GM23338 (cell line): ENCODE data around the gene TSPAN4. TPM values are rescaled to one million over a fixed set of nuclear protein-coding genes. Genes with fewer than 3 reads are reported as not detected.

ENCODE experiments used
- ATAC-seq: fragments of 200-7000 bp; cut with Tn5 transposase; 3 replicates; pipeline ENCODE4 v1.9.1; 2020
- DNase-seq: peaks from one replicate; pipeline ENCODE4 v3.0.0-alpha.2; 2015; ENCODE audit warnings: low spot score
- H2AFZ ChIP-seq: fragments of 200-600 bp; sonication (generic); 2 replicates; pipeline ENCODE4 v1.8.0; 2016; ENCODE audit warnings: antibody characterized with exemption, mild to moderate bottlenecking, moderate library complexity
- H3F3A ChIP-seq: fragments of 200-600 bp; sonication (generic); replicated peaks from 2 replicates; pipeline ENCODE4 v1.8.0; 2017; ENCODE audit warnings: antibody characterized with exemption, mixed run types, low read depth
- H3K27ac ChIP-seq: fragments of 200-600 bp; sonication (generic); 2 replicates; pipeline ENCODE4 v1.6.1; 2016; ENCODE audit warnings: low read depth
- H3K27me3 ChIP-seq: fragments of 200-600 bp; sonication (generic); 2 replicates; pipeline ENCODE4 v1.8.0; 2016; ENCODE audit warnings: mild to moderate bottlenecking, mixed run types, moderate library complexity; ENCODE audit not compliant: insufficient read depth
- H3K36me3 ChIP-seq: fragments of 200-600 bp; sonication (generic); 2 replicates; pipeline ENCODE4 v1.8.0; 2016; ENCODE audit warnings: mild to moderate bottlenecking; ENCODE audit not compliant: insufficient read depth
- H3K4me1 ChIP-seq: fragments of 200-600 bp; sonication (generic); 2 replicates; pipeline ENCODE4 v1.8.0; 2016; ENCODE audit warnings: mild to moderate bottlenecking, moderate library complexity; ENCODE audit not compliant: insufficient read depth
- H3K4me2 ChIP-seq: fragments of 200-600 bp; sonication (generic); 2 replicates; pipeline ENCODE4 v1.7.1; 2017; ENCODE audit warnings: mixed run types
- H3K4me3 ChIP-seq: fragments of 200-600 bp; sonication (generic); 2 replicates; pipeline ENCODE4 v1.6.1; 2016; ENCODE audit warnings: mixed run types
- H3K79me2 ChIP-seq: fragments of 200-600 bp; sonication (generic); replicated peaks from 2 replicates; pipeline ENCODE4 v1.8.0; 2017; ENCODE audit warnings: mild to moderate bottlenecking; ENCODE audit not compliant: insufficient read depth
- H3K9me2 ChIP-seq: fragments of 200-600 bp; sonication (generic); 2 replicates; pipeline ENCODE4 v1.8.0; 2017; ENCODE audit not compliant: insufficient read depth
- H4K20me1 ChIP-seq: fragments of 200-600 bp; sonication (generic); replicated peaks from 2 replicates; pipeline ENCODE4 v1.8.0; 2017; ENCODE audit warnings: mild to moderate bottlenecking; ENCODE audit not compliant: insufficient read depth
- H3K27ac Mint-ChIP-seq: 2 replicates; pipeline ENCODE4 v1.8.0; 2020; ENCODE audit warnings: inconsistent platforms, mild to moderate bottlenecking, moderate library complexity, mixed read lengths
- H3K27me3 Mint-ChIP-seq: 3 replicates; pipeline ENCODE4 v1.8.0; 2022; ENCODE audit warnings: low read depth, mild to moderate bottlenecking, moderate library complexity, mixed read lengths, inconsistent platforms; ENCODE audit not compliant: insufficient read depth, poor library complexity
- H3K36me3 Mint-ChIP-seq: 3 replicates; pipeline ENCODE4 v1.8.0; 2021; ENCODE audit warnings: low read depth, mild to moderate bottlenecking, inconsistent platforms, moderate library complexity, mixed read lengths
- H3K4me1 Mint-ChIP-seq: 3 replicates; pipeline ENCODE4 v1.8.0; 2020; ENCODE audit warnings: mild to moderate bottlenecking, inconsistent platforms, mixed read lengths
- H3K4me3 Mint-ChIP-seq: 3 replicates; pipeline ENCODE4 v1.8.0; 2021; ENCODE audit warnings: moderate library complexity, mild to moderate bottlenecking, inconsistent platforms, mixed read lengths
- H3K9me3 Mint-ChIP-seq: 3 replicates; pipeline ENCODE4 v1.8.0; 2020; ENCODE audit warnings: moderate library complexity, mild to moderate bottlenecking, inconsistent platforms, mixed read lengths
- ETS1 ChIP-seq: IDR thresholded peaks from 2 replicates; pipeline ENCODE4 v1.6.1; 2016; ENCODE audit warnings: antibody characterized with exemption
- EZH2phosphoT487 ChIP-seq: fragments of 200-600 bp; sonication (generic); IDR thresholded peaks from one replicate; pipeline ENCODE4 v1.8.1; 2018; ENCODE audit warnings: antibody characterized with exemption; ENCODE audit not compliant: unreplicated experiment
- JUNB ChIP-seq: IDR thresholded peaks from one replicate; pipeline ENCODE4 v1.6.1; 2016; ENCODE audit warnings: antibody characterized with exemption; ENCODE audit not compliant: unreplicated experiment
- POLR2AphosphoS5 ChIP-seq: IDR thresholded peaks from 2 replicates; pipeline ENCODE4 v1.6.1; 2016; ENCODE audit warnings: antibody characterized with exemption, low read depth
- STAT1 ChIP-seq: IDR thresholded peaks from one replicate; pipeline ENCODE4 v1.6.1; 2016; ENCODE audit warnings: antibody characterized with exemption; ENCODE audit not compliant: unreplicated experiment
- ZNF114 ChIP-seq: fragments of 250-450 bp; sonication (Bioruptor Pico); IDR thresholded peaks from 2 replicates; pipeline ENCODE4 v1.5.0; 2020; ENCODE audit warnings: mild to moderate bottlenecking, moderate library complexity
- polyA plus RNA-seq: library from polyadenylated mRNA; unstranded; fragments of >200 nt; fragmentation: Nextera tagmentation; extraction: Ambion mirVana; gene quantifications from 2 replicates; pipeline ENCODE4 v1.2.1, GENCODE V29; 2016
- small RNA-seq: library from RNA; depleted of rRNA; stranded (forward); fragments of <200 nt; gene quantifications from one replicate; pipeline ENCODE3, GENCODE V24; 2014; ENCODE audit warnings: low replicate concordance
- total RNA-seq: library from RNA; depleted of rRNA; stranded (reverse); fragments of >200 nt; shearing (Covaris generic); gene quantifications from 2 replicates; pipeline ENCODE4 v1.2.3, GENCODE V29; 2014; rRNA removed
- TF ChIP-seq, protein P1 (sequence below): IDR thresholded peaks from one replicate; pipeline ENCODE4 v1.6.1; 2018; ENCODE audit warnings: antibody characterized with exemption; ENCODE audit not compliant: unreplicated experiment
- TF ChIP-seq, protein P2 (sequence below), 2 experiments: fragments of 200-600 bp in 1 of 2; sonication (generic) in 1 of 2; conservative IDR thresholded peaks; 2 replicates each; pipeline versions ENCODE4 v1.5.1 to v1.6.1; 2016 to 2017; ENCODE audit warnings: antibody characterized with exemption in 2 of 2, low read depth in 2 of 2, mild to moderate bottlenecking in 2 of 2, moderate library complexity in 1 of 2

Gene TSPAN4
- total and polyA plus RNA-seq, 2 experiments from 2014 or later = 76.8 to 150 TPM

DNA sequence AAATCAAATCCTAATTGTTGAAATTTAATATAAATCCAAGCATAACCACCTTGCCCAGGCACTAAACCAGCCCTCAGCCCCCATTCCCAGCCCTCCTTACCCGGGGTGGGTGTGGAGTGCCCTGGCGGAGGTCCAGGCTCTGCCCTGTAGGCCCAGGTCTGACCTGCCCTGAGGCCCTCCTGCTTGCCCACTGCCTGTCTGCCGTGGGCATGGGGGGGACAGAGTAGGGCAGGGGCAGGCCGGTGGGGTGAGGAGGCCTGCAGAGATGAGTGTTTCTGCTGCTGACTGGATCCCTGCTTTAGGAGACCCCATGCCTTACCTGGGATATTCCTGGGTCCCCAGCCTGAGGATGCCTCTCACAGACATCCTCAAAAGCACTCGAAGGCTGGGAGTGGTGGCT lies 71.6 kb downstream of the TSPAN4 start (continued):
- TF ChIP-seq, protein P1, sequence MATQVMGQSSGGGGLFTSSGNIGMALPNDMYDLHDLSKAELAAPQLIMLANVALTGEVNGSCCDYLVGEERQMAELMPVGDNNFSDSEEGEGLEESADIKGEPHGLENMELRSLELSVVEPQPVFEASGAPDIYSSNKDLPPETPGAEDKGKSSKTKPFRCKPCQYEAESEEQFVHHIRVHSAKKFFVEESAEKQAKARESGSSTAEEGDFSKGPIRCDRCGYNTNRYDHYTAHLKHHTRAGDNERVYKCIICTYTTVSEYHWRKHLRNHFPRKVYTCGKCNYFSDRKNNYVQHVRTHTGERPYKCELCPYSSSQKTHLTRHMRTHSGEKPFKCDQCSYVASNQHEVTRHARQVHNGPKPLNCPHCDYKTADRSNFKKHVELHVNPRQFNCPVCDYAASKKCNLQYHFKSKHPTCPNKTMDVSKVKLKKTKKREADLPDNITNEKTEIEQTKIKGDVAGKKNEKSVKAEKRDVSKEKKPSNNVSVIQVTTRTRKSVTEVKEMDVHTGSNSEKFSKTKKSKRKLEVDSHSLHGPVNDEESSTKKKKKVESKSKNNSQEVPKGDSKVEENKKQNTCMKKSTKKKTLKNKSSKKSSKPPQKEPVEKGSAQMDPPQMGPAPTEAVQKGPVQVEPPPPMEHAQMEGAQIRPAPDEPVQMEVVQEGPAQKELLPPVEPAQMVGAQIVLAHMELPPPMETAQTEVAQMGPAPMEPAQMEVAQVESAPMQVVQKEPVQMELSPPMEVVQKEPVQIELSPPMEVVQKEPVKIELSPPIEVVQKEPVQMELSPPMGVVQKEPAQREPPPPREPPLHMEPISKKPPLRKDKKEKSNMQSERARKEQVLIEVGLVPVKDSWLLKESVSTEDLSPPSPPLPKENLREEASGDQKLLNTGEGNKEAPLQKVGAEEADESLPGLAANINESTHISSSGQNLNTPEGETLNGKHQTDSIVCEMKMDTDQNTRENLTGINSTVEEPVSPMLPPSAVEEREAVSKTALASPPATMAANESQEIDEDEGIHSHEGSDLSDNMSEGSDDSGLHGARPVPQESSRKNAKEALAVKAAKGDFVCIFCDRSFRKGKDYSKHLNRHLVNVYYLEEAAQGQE = no peak
- no peak for TF ChIP-seq ZNF114 (CRISPR knock-in tag)
- TF ChIP-seq, protein P2, sequence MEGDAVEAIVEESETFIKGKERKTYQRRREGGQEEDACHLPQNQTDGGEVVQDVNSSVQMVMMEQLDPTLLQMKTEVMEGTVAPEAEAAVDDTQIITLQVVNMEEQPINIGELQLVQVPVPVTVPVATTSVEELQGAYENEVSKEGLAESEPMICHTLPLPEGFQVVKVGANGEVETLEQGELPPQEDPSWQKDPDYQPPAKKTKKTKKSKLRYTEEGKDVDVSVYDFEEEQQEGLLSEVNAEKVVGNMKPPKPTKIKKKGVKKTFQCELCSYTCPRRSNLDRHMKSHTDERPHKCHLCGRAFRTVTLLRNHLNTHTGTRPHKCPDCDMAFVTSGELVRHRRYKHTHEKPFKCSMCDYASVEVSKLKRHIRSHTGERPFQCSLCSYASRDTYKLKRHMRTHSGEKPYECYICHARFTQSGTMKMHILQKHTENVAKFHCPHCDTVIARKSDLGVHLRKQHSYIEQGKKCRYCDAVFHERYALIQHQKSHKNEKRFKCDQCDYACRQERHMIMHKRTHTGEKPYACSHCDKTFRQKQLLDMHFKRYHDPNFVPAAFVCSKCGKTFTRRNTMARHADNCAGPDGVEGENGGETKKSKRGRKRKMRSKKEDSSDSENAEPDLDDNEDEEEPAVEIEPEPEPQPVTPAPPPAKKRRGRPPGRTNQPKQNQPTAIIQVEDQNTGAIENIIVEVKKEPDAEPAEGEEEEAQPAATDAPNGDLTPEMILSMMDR (conservative IDR thresholded peaks at IDR 0.05; ENCODE audit: low read depth in 2 of 2) = no peak
- TF ChIP-seq POLR2AphosphoS5 = no peak
- TF ChIP-seq ETS1 = no peak

- no peaks in the 10 kb centered on the region for H3K36me3 ChIP-seq
- Mint-ChIP-seq H3K4me3 (no peak overlapping the region), H3K4me1 (peaks cover 10% of the 10 kb centered on the region), H3K27ac (no peak overlapping the region), H3K36me3 (no peaks in the 10 kb centered on the region), H3K9me3 (no peaks in the 10 kb centered on the region; the same call in 2 of the 3 replicates), H3K27me3 (peaks cover 12% of the 10 kb centered on the region)
- H3K4me1 ChIP-seq = peaks cover 7% of the 10 kb centered on the region; the same call in 1 of the 2 replicates
- H3K4me3 ChIP-seq = no peak overlapping the region
- H3K79me2 ChIP-seq = peaks cover 6% of the 10 kb centered on the region
- H3K4me2 ChIP-seq = no peak overlapping the region
- no peaks in the 10 kb centered on the region; the same call in 1 of the 2 replicates for H4K20me1 ChIP-seq
- no peaks in the 10 kb centered on the region for H3K9me2 ChIP-seq
- TF ChIP-seq ZNF114 (CRISPR knock-in tag) = no peak
- no peak for TF ChIP-seq EZH2phosphoT487
- no peak for TF ChIP-seq JUNB
- no peak for TF ChIP-seq STAT1
- DNase-seq (no peak), ATAC-seq (no peak)
- H3K27ac ChIP-seq = no peak overlapping the region
- no peaks in the 10 kb centered on the region for H3K27me3 ChIP-seq
- no peak overlapping the region for H2AFZ ChIP-seq
- peaks cover 22% of the 10 kb centered on the region; the same call in 1 of the 2 replicates for H3F3A ChIP-seq
Observed at GRCh38 chr11:914747-915501, 72.3 kb downstream of the TSPAN4 start.

Small RNA genes within 50 kb of the gene (small RNA-seq; reads per million reads assigned to genes)
- not detected for gene SNORA52

Other genes starting within 250 kb of the TSPAN4 start
- gene IRF7, start 226.9 kb upstream of the TSPAN4 start, total RNA-seq = 13.8 and 17.3 TPM in 2 replicates
- gene IRF7, start 226.9 kb upstream of the TSPAN4 start, polyA plus RNA-seq = 11.4 and 12.3 TPM in 2 replicates
- not detected in 2 replicates for gene CDHR5, start 217.9 kb upstream of the TSPAN4 start, total RNA-seq
- not detected in 2 replicates for gene CDHR5, start 217.9 kb upstream of the TSPAN4 start, polyA plus RNA-seq
- not detected in 2 replicates for gene SCT, start 215.7 kb upstream of the TSPAN4 start, total RNA-seq
- 2.6 and 3.8 TPM in 2 replicates for gene SCT, start 215.7 kb upstream of the TSPAN4 start, polyA plus RNA-seq
- gene DRD4, start 205.6 kb upstream of the TSPAN4 start, total RNA-seq = 0.27 and 1.0 TPM in 2 replicates
- gene DRD4, start 205.6 kb upstream of the TSPAN4 start, polyA plus RNA-seq = 1.3 and 1.8 TPM in 2 replicates
- 33.5 and 42.6 TPM in 2 replicates for gene DEAF1, start 147.6 kb upstream of the TSPAN4 start, total RNA-seq
- 47.8 and 49.3 TPM in 2 replicates for gene DEAF1, start 147.6 kb upstream of the TSPAN4 start, polyA plus RNA-seq
- gene TMEM80, start 147.0 kb upstream of the TSPAN4 start, total RNA-seq = 12.8 and 13.1 TPM in 2 replicates
- 25.1 and 25.4 TPM in 2 replicates for gene TMEM80, start 147.0 kb upstream of the TSPAN4 start, polyA plus RNA-seq
- gene EPS8L2, start 136.6 kb upstream of the TSPAN4 start, total RNA-seq = 34.1 and 38.7 TPM in 2 replicates
- 56.5 and 59.4 TPM in 2 replicates for gene EPS8L2, start 136.6 kb upstream of the TSPAN4 start, polyA plus RNA-seq
- gene TALDO1, start 95.4 kb upstream of the TSPAN4 start, total RNA-seq = 339 and 353 TPM in 2 replicates
- 402 and 411 TPM in 2 replicates for gene TALDO1, start 95.4 kb upstream of the TSPAN4 start, polyA plus RNA-seq
- gene GATD1, start 65.4 kb upstream of the TSPAN4 start, total RNA-seq = 28.0 and 51.0 TPM in 2 replicates
- 39.3 and 44.9 TPM in 2 replicates for gene GATD1, start 65.4 kb upstream of the TSPAN4 start, polyA plus RNA-seq
- 3.1 and 5.5 TPM in 2 replicates for gene CEND1, start 52.8 kb upstream of the TSPAN4 start, total RNA-seq
- gene CEND1, start 52.8 kb upstream of the TSPAN4 start, polyA plus RNA-seq = 4.8 and 5.7 TPM in 2 replicates
- gene SLC25A22, start 44.6 kb upstream of the TSPAN4 start, total RNA-seq = 41.2 and 46.4 TPM in 2 replicates
- gene SLC25A22, start 44.6 kb upstream of the TSPAN4 start, polyA plus RNA-seq = 20.2 and 21.0 TPM in 2 replicates
- gene PIDD1, start 37.6 kb upstream of the TSPAN4 start, total RNA-seq = 26.0 and 37.6 TPM in 2 replicates
- 22.7 and 25.6 TPM in 2 replicates for gene PIDD1, start 37.6 kb upstream of the TSPAN4 start, polyA plus RNA-seq
- 428 and 518 TPM in 2 replicates for gene RPLP2, start 32.9 kb upstream of the TSPAN4 start, total RNA-seq
- gene RPLP2, start 32.9 kb upstream of the TSPAN4 start, polyA plus RNA-seq = 1,782 and 2,023 TPM in 2 replicates
- 33.4 and 45.6 TPM in 2 replicates for gene PNPLA2, start 23.9 kb upstream of the TSPAN4 start, total RNA-seq
- gene PNPLA2, start 23.9 kb upstream of the TSPAN4 start, polyA plus RNA-seq = 31.1 and 32.3 TPM in 2 replicates
- gene CRACR2B, start 14.9 kb upstream of the TSPAN4 start, total RNA-seq = 58.0 and 64.1 TPM in 2 replicates
- 55.9 and 59.4 TPM in 2 replicates for gene CRACR2B, start 14.9 kb upstream of the TSPAN4 start, polyA plus RNA-seq
- gene CD151, start 9.9 kb upstream of the TSPAN4 start, total RNA-seq = 109 and 119 TPM in 2 replicates
- gene CD151, start 9.9 kb upstream of the TSPAN4 start, polyA plus RNA-seq = 62.9 and 64.4 TPM in 2 replicates
- gene POLR2L, start 323 bp upstream of the TSPAN4 start, total RNA-seq = 32.2 and 34.0 TPM in 2 replicates
- 369 TPM in 2 replicates for gene POLR2L, start 323 bp upstream of the TSPAN4 start, polyA plus RNA-seq
- 51.2 and 67.3 TPM in 2 replicates for gene CHID1, start 68.0 kb downstream of the TSPAN4 start, total RNA-seq
- 54.1 and 55.4 TPM in 2 replicates for gene CHID1, start 68.0 kb downstream of the TSPAN4 start, polyA plus RNA-seq
- 36.4 and 47.5 TPM in 2 replicates for gene AP2A2, start 83.0 kb downstream of the TSPAN4 start, total RNA-seq
- 23.7 and 28.4 TPM in 2 replicates for gene AP2A2, start 83.0 kb downstream of the TSPAN4 start, polyA plus RNA-seq
- gene MUC6, start 193.9 kb downstream of the TSPAN4 start, total RNA-seq = not detected in 2 replicates
- not detected in 2 replicates for gene MUC6, start 193.9 kb downstream of the TSPAN4 start, polyA plus RNA-seq
- gene MUC2, start 232.0 kb downstream of the TSPAN4 start, total RNA-seq = not detected in 2 replicates
- not detected in 2 replicates for gene MUC2, start 232.0 kb downstream of the TSPAN4 start, polyA plus RNA-seq